HEK293 (cell line): Measurements from ENCODE around the gene MYOF.
"Not testable (repeated sequence)": the region's sequence is repeated elsewhere in the genome, so short reads cannot be mapped to it uniquely, and the experiment has no call there.

Source experiments
- CTCF ChIA-PET: fragments of 350-600 bp; formaldehyde crosslinking; extraction: SDS; loops from one replicate; lab custom pipeline; 2021; ENCODE audit warnings: antibody characterized with exemption; lab: Yijun Ruan, JAX
- POLR2A ChIA-PET: fragments of 300-600 bp; formaldehyde crosslinking; extraction: SDS; loops from one replicate; lab custom pipeline; 2020; ENCODE audit warnings: antibody characterized with exemption, inconsistent platforms; lab: Yijun Ruan, JAX
- H3K27ac ChIP-seq: fragments of 200-500 bp; sonication (Bioruptor generic); 2 replicates; pipeline ENCODE4 v1.5.1; 2014; ENCODE audit warnings: low read depth, low read length, control low read depth, inconsistent platforms; ENCODE audit errors: extremely low read depth
- H3K36me3 ChIP-seq, 2 experiments: fragments of 200-500 bp in 1 of 2; sonication (Bioruptor generic) in 1 of 2; 1 replicate in 1 of 2; 2 replicates in 1 of 2; pipeline ENCODE4 v1.5.1; 2014 to 2017; ENCODE audit warnings: inconsistent platforms in 2 of 2, low read length in 2 of 2; ENCODE audit not compliant: control insufficient read depth in 2 of 2, insufficient read depth in 1 of 2
- H3K4me1 ChIP-seq: fragments of 200-500 bp; sonication (Bioruptor generic); 2 replicates; pipeline ENCODE4 v1.5.1; 2014; ENCODE audit warnings: mild to moderate bottlenecking, low read length, inconsistent platforms; ENCODE audit not compliant: control insufficient read depth, insufficient read depth
- H3K4me3 ChIP-seq: 2 replicates; pipeline ENCODE4 v1.5.1; 2011; ENCODE audit warnings: low read depth, mild to moderate bottlenecking, control low read depth, low read length, moderate library complexity
- H3K9me3 ChIP-seq: fragments of 200-500 bp; sonication (Bioruptor generic); 2 replicates; pipeline ENCODE4 v1.5.1; 2014; ENCODE audit warnings: low read depth, low read length, inconsistent platforms; ENCODE audit not compliant: control insufficient read depth, insufficient read depth
- CTCF ChIP-seq: fragments of 450-650 bp; formaldehyde crosslinking; IDR thresholded peaks from 2 replicates; pipeline ENCODE4 v1.5.1; 2016; ENCODE audit warnings: missing biosample characterization, missing genetic modification characterization
- EGR2 ChIP-seq: fragments of 450-650 bp; formaldehyde crosslinking; IDR thresholded peaks from 2 replicates; pipeline ENCODE4 v1.5.1; 2016; ENCODE audit warnings: low read depth, missing biosample characterization, missing genetic modification characterization
- KLF1 ChIP-seq: fragments of 450-650 bp; formaldehyde crosslinking; IDR thresholded peaks from 2 replicates; pipeline ENCODE4 v1.5.1; 2016; ENCODE audit warnings: missing biosample characterization, missing genetic modification characterization
- ZBTB6 ChIP-seq: fragments of 450-650 bp; formaldehyde crosslinking; IDR thresholded peaks from 2 replicates; pipeline ENCODE4 v1.5.1; 2017; ENCODE audit warnings: missing biosample characterization, missing genetic modification characterization
- ZBTB7A ChIP-seq: fragments of 450-650 bp; formaldehyde crosslinking; IDR thresholded peaks from 2 replicates; pipeline ENCODE4 v1.5.1; 2016; ENCODE audit warnings: low read depth, missing biosample characterization, missing genetic modification characterization
- ZBTB8A ChIP-seq: fragments of 450-650 bp; formaldehyde crosslinking; IDR thresholded peaks from 2 replicates; pipeline ENCODE4 v1.5.1; 2016; ENCODE audit warnings: missing biosample characterization, missing genetic modification characterization
- ZNF132 ChIP-seq: fragments of 450-650 bp; formaldehyde crosslinking; IDR thresholded peaks from 2 replicates; pipeline ENCODE4 v1.5.1; 2017; ENCODE audit warnings: missing biosample characterization, missing genetic modification characterization, borderline replicate concordance
- ZNF146 ChIP-seq: fragments of 450-650 bp; formaldehyde crosslinking; IDR thresholded peaks from 2 replicates; pipeline ENCODE4 v1.5.1; 2016; ENCODE audit warnings: missing biosample characterization, missing genetic modification characterization
- ZNF2 ChIP-seq: fragments of 450-650 bp; formaldehyde crosslinking; IDR thresholded peaks from 2 replicates; pipeline ENCODE4 v1.5.1; 2016; ENCODE audit warnings: missing biosample characterization, missing genetic modification characterization
- ZNF202 ChIP-seq: fragments of 450-650 bp; formaldehyde crosslinking; IDR thresholded peaks from 2 replicates; pipeline ENCODE4 v1.5.1; 2016; ENCODE audit warnings: missing biosample characterization, missing genetic modification characterization, borderline replicate concordance
- ZNF280D ChIP-seq: fragments of 450-650 bp; formaldehyde crosslinking; IDR thresholded peaks from 2 replicates; pipeline ENCODE4 v1.5.1; 2016; ENCODE audit warnings: missing biosample characterization, missing genetic modification characterization
- ZNF433 ChIP-seq: fragments of 450-650 bp; formaldehyde crosslinking; IDR thresholded peaks from 2 replicates; pipeline ENCODE4 v1.5.1; 2016; ENCODE audit warnings: missing biosample characterization, missing genetic modification characterization, low read depth
- ZNF48 ChIP-seq: fragments of 450-650 bp; formaldehyde crosslinking; IDR thresholded peaks from 2 replicates; pipeline ENCODE4 v1.5.1; 2016; ENCODE audit warnings: missing biosample characterization, missing genetic modification characterization
- ZNF530 ChIP-seq: fragments of 450-650 bp; formaldehyde crosslinking; IDR thresholded peaks from 2 replicates; pipeline ENCODE4 v1.5.1; 2016; ENCODE audit warnings: low read depth, missing biosample characterization, missing genetic modification characterization
- ZNF558 ChIP-seq: fragments of 450-650 bp; formaldehyde crosslinking; IDR thresholded peaks from 2 replicates; pipeline ENCODE4 v1.5.1; 2016; ENCODE audit warnings: missing biosample characterization, missing genetic modification characterization
- ZNF654 ChIP-seq: fragments of 450-650 bp; formaldehyde crosslinking; IDR thresholded peaks from 2 replicates; pipeline ENCODE4 v1.5.1; 2016; ENCODE audit warnings: low read depth, missing biosample characterization, missing genetic modification characterization
- ZNF660 ChIP-seq: fragments of 450-650 bp; IDR thresholded peaks from 2 replicates; pipeline ENCODE4 v1.5.1; 2018; ENCODE audit warnings: missing biosample characterization, mild to moderate bottlenecking, missing genetic modification characterization
- ZNF704 ChIP-seq: fragments of 450-650 bp; formaldehyde crosslinking; IDR thresholded peaks from 2 replicates; pipeline ENCODE4 v1.5.1; 2016; ENCODE audit warnings: missing biosample characterization, missing genetic modification characterization
- ZSCAN18 ChIP-seq: fragments of 450-650 bp; formaldehyde crosslinking; IDR thresholded peaks from 2 replicates; pipeline ENCODE4 v1.5.1; 2016; ENCODE audit warnings: missing biosample characterization, missing genetic modification characterization

The MYOF gene

GRCh38 chr10:93363891-93364648 is 118.1 kb downstream of the MYOF start (continued):
- TF ChIP-seq ZSCAN18 (tag by site-specific recombination) (no peak), ZNF530 (tag by site-specific recombination) (no peak), EGR2 (no peak)

GRCh38 chr10:93358398-93358797 is 123.7 kb downstream of the MYOF start:
- H3K4me1 ChIP-seq, H3K27ac ChIP-seq, H3K4me3 ChIP-seq: not testable (repeated sequence)
- ChIA-PET CTCF (interaction anchor here (0.6 to 3.4 kb wide), 35 partner anchors 9 to 519 kb away, joined by 3 to 46 read pairs (median 5); partner anchors contain the start of genes CYP26A1 and MYOF), POLR2A (interaction anchor here (1.1 kb wide), 1 partner anchor 124 kb away, joined by 3 read pairs; the partner anchor contains the start of gene MYOF)
- TF ChIP-seq ZNF146 (tag by site-specific recombination) (peak; percentile 94), ZNF280D (tag by site-specific recombination) (0 out of 2 replicates have a peak, but pooled peaks have one; percentile 19)
- TF ChIP-seq, all 188 proteins: peak for 2; not testable (repeated sequence) for 186
- H3K36me3 ChIP-seq, H3K9me3 ChIP-seq: not testable (repeated sequence)

- no peaks in the 10 kb centered on the region for H3K9me3 ChIP-seq
- ChIA-PET CTCF (interaction anchor here (0.6 to 3.4 kb wide), 45 partner anchors 9 to 835 kb away, joined by 3 to 46 read pairs (median 4); partner anchors contain the start of genes CYP26A1 and MYOF), POLR2A (interaction anchor here (0.9 kb wide), 1 partner anchor 138 kb away, joined by 6 read pairs; the partner anchor contains the start of gene CEP55)
- no peaks in the 10 kb centered on the region for H3K4me1 ChIP-seq
- no peaks in the 10 kb centered on the region for H3K36me3 ChIP-seq
- H3K4me3 ChIP-seq: no peak overlapping the region
- no peak overlapping the region for H3K27ac ChIP-seq
- TF ChIP-seq ZBTB6 (tag by site-specific recombination) (no peak), ZNF660 (tag by site-specific recombination) (peak; percentile 62; the same call in 1 of the 2 replicates), ZNF132 (no peak), ZNF654 (tag by site-specific recombination) (peak; percentile 87), CTCF (tag by site-specific recombination) (peak; percentile 42; the same call in 1 of the 2 replicates), ZBTB8A (tag by site-specific recombination) (no peak), ZBTB7A (no peak), ZNF202 (no peak), KLF1 (tag by site-specific recombination) (no peak), ZNF433 (no peak), ZNF558 (tag by site-specific recombination) (no peak), ZNF2 (tag by site-specific recombination) (no peak), ZNF48 (tag by site-specific recombination) (no peak), ZNF704 (tag by site-specific recombination) (no peak)
These were observed 124.5 kb downstream of the MYOF start for GRCh38 chr10:93357680-93358079.
